Stimulated activated CD8-positive, alpha-beta memory T cell treated with anti-CD3 and anti-CD28 coated beads, Interleukin-12 subunit alpha, Interleukin-12 subunit beta, amount 100 ng/mL, for 24 hours (primary cell): ENCODE measurements around the gene SESN1.

Source experiments
- DNase-seq: peaks from one replicate; pipeline ENCODE4 v3.0.0-alpha.2; 2020; ENCODE audit errors: extremely low read depth

SESN1 gene

GRCh38 chr6:108961077-108961476, 133.6 kb downstream of the SESN1 start:
- no peak for DNase-seq

- no peak for DNase-seq
These were observed 134.0 kb downstream of the SESN1 start for GRCh38 chr6:108960601-108961000.

- DNase-seq, result no peak
These were observed 134.6 kb downstream of the SESN1 start for GRCh38 chr6:108959972-108960582.

- DNase-seq, result no peak
These were observed 135.5 kb downstream of the SESN1 start for GRCh38 chr6:108958900-108959770.

GRCh38 chr6:108957221-108957620, 137.4 kb downstream of the SESN1 start:
- no peak for DNase-seq

GRCh38 chr6:108955329-108955949, 139.2 kb downstream of the SESN1 start:
- no peak for DNase-seq

GRCh38 chr6:108953681-108954080, 141.0 kb downstream of the SESN1 start:
- DNase-seq, result no peak

GRCh38 chr6:108952776-108953486, 141.7 kb downstream of the SESN1 start:
- DNase-seq, result no peak

GRCh38 chr6:108951351-108951953, 143.2 kb downstream of the SESN1 start:
- DNase-seq, result no peak

GRCh38 chr6:108948181-108948661, 146.4 kb downstream of the SESN1 start:
- no peak for DNase-seq

- DNase-seq, result no peak
These were observed 147.4 kb downstream of the SESN1 start for GRCh38 chr6:108947114-108947854.

GRCh38 chr6:108946695-108947094, 148.0 kb downstream of the SESN1 start:
- no peak for DNase-seq

GRCh38 chr6:108945681-108946159, 148.9 kb downstream of the SESN1 start:
- DNase-seq, result no peak

- DNase-seq, result no peak
These were observed 149.7 kb downstream of the SESN1 start for GRCh38 chr6:108944707-108945680.

GRCh38 chr6:108944071-108944470, 150.6 kb downstream of the SESN1 start:
- DNase-seq, result no peak

GRCh38 chr6:108942556-108943492, 151.8 kb downstream of the SESN1 start:
- DNase-seq, result peak; percentile 19

GRCh38 chr6:108941859-108942258, 152.8 kb downstream of the SESN1 start:
- no peak for DNase-seq

GRCh38 chr6:108941281-108941680, 153.4 kb downstream of the SESN1 start:
- no peak for DNase-seq
